NCI-H187 treated with DMSO at 0.1 percent for 48 hours (cell line): ENCODE measurements around the gene DUS1L.
"Not testable (repeated sequence)": the region's sequence is repeated elsewhere in the genome, so short reads cannot be mapped to it uniquely, and the experiment has no call there.

Experiments used
- DNase-seq: peaks from one replicate; lab custom pipeline; 2025; lab: John Stamatoyannopoulos, UW

Gene DUS1L

GRCh38 chr17:82039695-82040299 is 25.8 kb downstream of the DUS1L start:
- no peak for DNase-seq

- not testable (repeated sequence) for DNase-seq
Observed at GRCh38 chr17:82038796-82039409, 26.7 kb downstream of the DUS1L start.

- no peak for DNase-seq
Observed at GRCh38 chr17:82037889-82038195, 27.8 kb downstream of the DUS1L start.

- peak; percentile 73 for DNase-seq
Observed at GRCh38 chr17:82037092-82037888, 28.3 kb downstream of the DUS1L start, which contains the start of gene DCXR. Gene DCXR, minus strand, starts transcription at chr17:82037697. Its CDS starts 15 bp downstream, at chr17:82037682.

GRCh38 chr17:82036634-82037091 is 28.9 kb downstream of the DUS1L start:
- no peak for DNase-seq

GRCh38 chr17:82035956-82036633 is 29.5 kb downstream of the DUS1L start:
- DNase-seq: no peak

GRCh38 chr17:82035488-82035887 is 30.1 kb downstream of the DUS1L start:
- no peak for DNase-seq

GRCh38 chr17:82034371-82035011 is 31.1 kb downstream of the DUS1L start:
- no peak for DNase-seq

- no peak for DNase-seq
Observed at GRCh38 chr17:82033359-82034085, 32.1 kb downstream of the DUS1L start.

- no peak for DNase-seq
Observed at GRCh38 chr17:82031885-82032627, 33.5 kb downstream of the DUS1L start.

- no peak for DNase-seq
Observed at GRCh38 chr17:82031303-82031884, 34.2 kb downstream of the DUS1L start, which contains the start of gene RAC3. Gene RAC3, plus strand, starts transcription at chr17:82031678. Its CDS starts 84 bp downstream, at chr17:82031762.

- DNase-seq: no peak
Observed at GRCh38 chr17:82030470-82031302, 34.9 kb downstream of the DUS1L start.

GRCh38 chr17:82029990-82030469 is 35.6 kb downstream of the DUS1L start:
- DNase-seq: no peak

GRCh38 chr17:82029391-82029790 is 36.2 kb downstream of the DUS1L start:
- DNase-seq: no peak

GRCh38 chr17:82028966-82029365 is 36.6 kb downstream of the DUS1L start:
- no peak for DNase-seq

GRCh38 chr17:82028246-82028645 is 37.4 kb downstream of the DUS1L start:
- DNase-seq: no peak

- no peak for DNase-seq
Observed at GRCh38 chr17:82025401-82026107, 40.0 kb downstream of the DUS1L start.

GRCh38 chr17:82024859-82025258 is 40.7 kb downstream of the DUS1L start:
- DNase-seq: no peak
